Endodermal cell (in vitro differentiated cells): ENCODE measurements around the gene SIGLECL1. TPM values are rescaled to one million over a fixed set of nuclear protein-coding genes. Genes with fewer than 3 reads are reported as not detected.
A peak's percentile ranks its signal among the peaks of the same experiment; 100 is the strongest.

Source experiments
- DNase-seq: peaks from one replicate; pipeline ENCODE4 v3.0.0-alpha.2; 2017
- H3K27ac ChIP-seq: 2 replicates; pipeline ENCODE4 v1.5.1; 2013; ENCODE audit warnings: mild to moderate bottlenecking, low read depth, low read length, moderate library complexity
- H3K27me3 ChIP-seq: 2 replicates; pipeline ENCODE4 v1.6.1; 2013; ENCODE audit warnings: mild to moderate bottlenecking, low read length, moderate library complexity; ENCODE audit not compliant: insufficient read depth, control insufficient read depth, poor library complexity, severe bottlenecking
- H3K36me3 ChIP-seq: 2 replicates; pipeline ENCODE4 v1.7.0; 2013; ENCODE audit warnings: mild to moderate bottlenecking, low read length, moderate library complexity; ENCODE audit not compliant: control insufficient read depth, insufficient read depth
- H3K4me1 ChIP-seq: one replicate; pipeline ENCODE4 v1.7.0; 2013; ENCODE audit warnings: low read length; ENCODE audit not compliant: control insufficient read depth, insufficient read depth
- H3K4me3 ChIP-seq: 2 replicates; pipeline ENCODE4 v1.5.1; 2013; ENCODE audit warnings: mild to moderate bottlenecking, low read length, moderate library complexity
- H3K9ac ChIP-seq: 2 replicates; pipeline ENCODE4 v1.6.1; 2013; ENCODE audit warnings: mild to moderate bottlenecking, low read length, moderate library complexity; ENCODE audit not compliant: poor library complexity, severe bottlenecking; ENCODE audit errors: extremely low read depth
- H3K9me3 ChIP-seq: 2 replicates; pipeline ENCODE4 v1.6.1; 2013; ENCODE audit warnings: mild to moderate bottlenecking, low read length, moderate library complexity; ENCODE audit not compliant: control insufficient read depth
- H3K27ac Mint-ChIP-seq: 2 replicates; pipeline ENCODE4 v1.8.0; 2020; ENCODE audit warnings: mixed read lengths
- H3K27me3 Mint-ChIP-seq: 2 replicates; pipeline ENCODE4 v1.8.0; 2021; ENCODE audit warnings: mild to moderate bottlenecking, mixed read lengths; ENCODE audit not compliant: insufficient read depth
- H3K36me3 Mint-ChIP-seq: 2 replicates; pipeline ENCODE4 v1.8.0; 2020; ENCODE audit warnings: low read depth, mixed read lengths
- H3K4me1 Mint-ChIP-seq: 2 replicates; pipeline ENCODE4 v1.8.0; 2020; ENCODE audit warnings: mixed read lengths
- H3K4me3 Mint-ChIP-seq: 2 replicates; pipeline ENCODE4 v1.8.0; 2020; ENCODE audit warnings: mild to moderate bottlenecking, moderate library complexity, mixed read lengths
- H3K9me3 Mint-ChIP-seq: 2 replicates; pipeline ENCODE4 v1.8.0; 2020; ENCODE audit warnings: mild to moderate bottlenecking, mixed read lengths
- CTCF ChIP-seq: fragments of 200-600 bp; sonication (generic); conservative IDR thresholded peaks from 2 replicates; pipeline ENCODE4 v1.5.0; 2021; ENCODE audit warnings: antibody characterized with exemption, mild to moderate bottlenecking
- WGBS, 2 experiments: methylation state at CpG; one replicate each; pipeline versions ENCODE4 v1.1.5 to v1.1.7; 2013; ENCODE audit warnings: missing lambda C conversion rate in 2 of 2, mixed read lengths in 1 of 2; ENCODE audit not compliant: insufficient coverage in 1 of 2, insufficient read length in 1 of 2; 5-methylcytosine and 5-hydroxymethylcytosine counted together
- total RNA-seq, 2 donors: library from RNA; stranded (reverse); fragmentation: NEBNext Ultra II Directional in 1 of 2; extraction: Animal tissue kit (Norgen Biotek cat#: 25700) in 1 of 2; gene quantifications; 2 replicates in 1 of 2; 3 replicates in 1 of 2; pipeline ENCODE4 v1.2.1, GENCODE V29; 2021

SIGLECL1 gene
- total RNA-seq, 2 donors from 2014 or later = not detected

GRCh38 chr19:51292971-51293370 lies 42.1 kb downstream of the SIGLECL1 start:
- no peak overlapping the region for H3K9ac ChIP-seq
- no peaks in the 10 kb centered on the region for H3K27me3 ChIP-seq
- H3K9me3 ChIP-seq = no peaks in the 10 kb centered on the region
- peaks cover 19% of the 10 kb centered on the region for H3K4me1 ChIP-seq
- peak overlapping the region; percentile 60 for H3K27ac ChIP-seq
- H3K27me3 Mint-ChIP-seq = no peaks in the 10 kb centered on the region
- peak; percentile 81 for DNase-seq
- peak overlapping the region; percentile 37 for H3K4me3 Mint-ChIP-seq
- peak overlapping the region; percentile 50 for H3K27ac Mint-ChIP-seq
- H3K36me3 ChIP-seq = no peaks in the 10 kb centered on the region
- peaks cover 4% of the 10 kb centered on the region for H3K9me3 Mint-ChIP-seq
- peaks cover 45% of the 10 kb centered on the region for H3K4me1 Mint-ChIP-seq
- H3K4me3 ChIP-seq = peak overlapping the region; percentile 20
- 28 to 29% methylated on average over 7 to 11 of the region's 11 CpGs for WGBS, 2 experiments
- no peaks in the 10 kb centered on the region for H3K36me3 Mint-ChIP-seq
- no peak for TF ChIP-seq CTCF

- Histone ChIP-seq H3K4me3 (no peak overlapping the region), H3K36me3 (no peaks in the 10 kb centered on the region), H3K9ac (no peak overlapping the region), H3K4me1 (peaks cover 19% of the 10 kb centered on the region), H3K27ac (no peak overlapping the region), H3K9me3 (no peaks in the 10 kb centered on the region), H3K27me3 (no peaks in the 10 kb centered on the region)
- WGBS, 2 experiments = 65 to 75% methylated on average over 9 to 14 of the region's 14 CpGs
- Mint-ChIP-seq H3K4me1 (peaks cover 45% of the 10 kb centered on the region), H3K36me3 (no peaks in the 10 kb centered on the region), H3K9me3 (peaks cover 4% of the 10 kb centered on the region), H3K4me3 (peak overlapping the region; percentile 37), H3K27ac (peak overlapping the region; percentile 87), H3K27me3 (no peaks in the 10 kb centered on the region)
- peak; percentile 79 for DNase-seq
- TF ChIP-seq CTCF = no peak
These were observed 42.8 kb downstream of the SIGLECL1 start for GRCh38 chr19:51293571-51294210.

GRCh38 chr19:51294211-51294976 lies 43.5 kb downstream of the SIGLECL1 start:
- Mint-ChIP-seq H3K4me1 (peaks cover 45% of the 10 kb centered on the region), H3K27me3 (no peaks in the 10 kb centered on the region), H3K36me3 (no peaks in the 10 kb centered on the region), H3K27ac (peak overlapping the region; percentile 87), H3K9me3 (peaks cover 4% of the 10 kb centered on the region), H3K4me3 (peak overlapping the region; percentile 37)
- peak; percentile 81 for DNase-seq
- H3K9ac ChIP-seq = no peak overlapping the region
- H3K4me1 ChIP-seq = peaks cover 19% of the 10 kb centered on the region
- no peaks in the 10 kb centered on the region for H3K9me3 ChIP-seq
- H3K27ac ChIP-seq = no peak overlapping the region
- peak; percentile 54 for TF ChIP-seq CTCF
- H3K27me3 ChIP-seq = no peaks in the 10 kb centered on the region
- no peak overlapping the region for H3K4me3 ChIP-seq
- WGBS, 2 experiments = 79% methylated on average over 19 to 23 of the region's 23 CpGs
- no peaks in the 10 kb centered on the region for H3K36me3 ChIP-seq
